ENCODE measurements around the gene SSBP3. TPM values are rescaled to one million over a fixed set of nuclear protein-coding genes. Genes with fewer than 3 reads are reported as not detected.

Gene SSBP3
- total RNA-seq, 3 donors from 2014 or later = 21.3 to 28.0 (median 25.6) TPM

GRCh38 chr1:54275349-54275748 is 130.8 kb downstream of the SSBP3 start:
- peak overlapping the region; percentile 85 to 95 for H3K27ac ChIP-seq
- TF ChIP-seq CTCF (IDR thresholded peaks at IDR 0.05) (no peak), POLR2AphosphoS5 (IDR thresholded peaks at IDR 0.05) (peak; percentile 55 to 83 (median 66))
- H3K27me3 ChIP-seq = no peaks in the 10 kb centered on the region
- H3K4me1 ChIP-seq = peaks cover 22 to 50% of the 10 kb centered on the region in 2 donors
- no peaks in the 10 kb centered on the region for H3K36me3 ChIP-seq
- no peaks in the 10 kb centered on the region for H3K9me3 ChIP-seq
- DNase-seq (ENCODE audit: low spot score in 2 of 2) = peak in 1 of 2 donors; percentile 65
- intact Hi-C loops (cut with DNase I; ENCODE audit: low total_unique reads) = no loop called here
- no peak overlapping the region for H3K4me3 ChIP-seq

GRCh38 chr1:54274881-54275280 is 131.3 kb downstream of the SSBP3 start:
- Histone ChIP-seq H3K4me3 (no peak overlapping the region), H3K27ac (peak overlapping the region; percentile 85 to 95), H3K36me3 (no peaks in the 10 kb centered on the region), H3K9me3 (no peaks in the 10 kb centered on the region), H3K27me3 (no peaks in the 10 kb centered on the region), H3K4me1 (peaks cover 22 to 50% of the 10 kb centered on the region in 2 donors)
- intact Hi-C loops (cut with DNase I; ENCODE audit: low total_unique reads) = no loop called here
- TF ChIP-seq POLR2AphosphoS5 (IDR thresholded peaks at IDR 0.05) = no peak
- no peak for TF ChIP-seq CTCF (IDR thresholded peaks at IDR 0.05)
- no peak for TF ChIP-seq POLR2A (IDR thresholded peaks at IDR 0.05)
- DNase-seq (ENCODE audit: low spot score in 2 of 2) = no peak

- Histone ChIP-seq H3K4me1 (peaks cover 22 to 49% of the 10 kb centered on the region in 2 donors), H3K36me3 (no peaks in the 10 kb centered on the region), H3K27ac (peak overlapping the region; percentile 85 to 95), H3K4me3 (no peak overlapping the region), H3K9me3 (no peaks in the 10 kb centered on the region), H3K27me3 (no peaks in the 10 kb centered on the region)
- intact Hi-C loops (cut with DNase I; ENCODE audit: low total_unique reads) = no loop called here
- no peak for DNase-seq (ENCODE audit: low spot score in 2 of 2)
- TF ChIP-seq CTCF (IDR thresholded peaks at IDR 0.05) (no peak), POLR2A (IDR thresholded peaks at IDR 0.05) (no peak), POLR2AphosphoS5 (IDR thresholded peaks at IDR 0.05) (no peak)
Observed at GRCh38 chr1:54274448-54274847, 131.7 kb downstream of the SSBP3 start.

- TF ChIP-seq POLR2A (IDR thresholded peaks at IDR 0.05) (no peak), POLR2AphosphoS5 (IDR thresholded peaks at IDR 0.05) (peak in 1 of 3 donors; percentile 6), CTCF (IDR thresholded peaks at IDR 0.05) (no peak)
- H3K4me3 ChIP-seq = peak overlapping the region in 1 of 3 donors; percentile 39
- intact Hi-C loops (cut with DNase I; ENCODE audit: low total_unique reads) = no loop called here
- H3K36me3 ChIP-seq = no peaks in the 10 kb centered on the region
- H3K4me1 ChIP-seq = peaks cover 22 to 43% of the 10 kb centered on the region in 2 donors
- H3K27ac ChIP-seq = peak overlapping the region; percentile 85 to 95
- no peaks in the 10 kb centered on the region for H3K9me3 ChIP-seq
- no peak for DNase-seq (ENCODE audit: low spot score in 2 of 2)
- no peaks in the 10 kb centered on the region for H3K27me3 ChIP-seq
Observed at GRCh38 chr1:54273795-54274163, 132.4 kb downstream of the SSBP3 start.

GRCh38 chr1:54273092-54273794 is 133.0 kb downstream of the SSBP3 start:
- Histone ChIP-seq H3K27ac (peak overlapping the region; percentile 85 to 95), H3K27me3 (no peaks in the 10 kb centered on the region), H3K36me3 (no peaks in the 10 kb centered on the region), H3K9me3 (no peaks in the 10 kb centered on the region), H3K4me1 (peaks cover 19 to 37% of the 10 kb centered on the region in 2 donors), H3K4me3 (peak overlapping the region in 1 of 3 donors; percentile 39)
- TF ChIP-seq POLR2A (IDR thresholded peaks at IDR 0.05) (no peak), CTCF (IDR thresholded peaks at IDR 0.05) (no peak), POLR2AphosphoS5 (IDR thresholded peaks at IDR 0.05) (peak; percentile 17 to 85 (median 56))
- DNase-seq (ENCODE audit: low spot score in 2 of 2) = peak in 1 of 2 donors; percentile 60
- intact Hi-C loops (cut with DNase I; ENCODE audit: low total_unique reads) = no loop called here

Measured in breast epithelium (tissue), 4 donors.